IMR-90 (cell line): ENCODE measurements around the gene FCN1. TPM values are rescaled to one million over a fixed set of nuclear protein-coding genes. Genes with fewer than 3 reads are reported as not detected.

Experiments
- ATAC-seq: fragments of 200-7000 bp; cut with Tn5 transposase; 2 replicates; pipeline ENCODE4 v1.9.1; 2020; ENCODE audit warnings: low read depth, mild to moderate bottlenecking, moderate library complexity
- BruUV-seq: library from RNA; stranded (reverse); fragments of 400-500 nt; replicated peaks from 2 replicates; lab custom pipeline; 2021; lab: Mats Ljungman, UMichigan
- CTCF ChIA-PET: fragments of 300-600 bp; formaldehyde crosslinking; extraction: SDS; loops from one replicate; lab custom pipeline; 2021; ENCODE audit warnings: antibody characterized with exemption; lab: Yijun Ruan, JAX
- POLR2A ChIA-PET: fragments of 300-600 bp; sonication (Branson Sonifier 250); formaldehyde crosslinking; loops from one replicate; lab custom pipeline; 2022; ENCODE audit warnings: antibody characterized with exemption; ENCODE audit not compliant: unreplicated experiment; lab: Charles Lee
- DNase-seq: peaks from one replicate; pipeline ENCODE4 v3.0.0; 2013
- H2AFZ ChIP-seq: replicated peaks from 2 replicates; pipeline ENCODE3; 2013; ENCODE audit warnings: low read length, mild to moderate bottlenecking; ENCODE audit not compliant: poor library complexity
- H2AK5ac ChIP-seq: 2 replicates; pipeline ENCODE4 v1.6.1; 2013; ENCODE audit warnings: low read depth, low read length, inconsistent platforms
- H2AK9ac ChIP-seq: replicated peaks from 2 replicates; pipeline ENCODE3; 2013; ENCODE audit warnings: mild to moderate bottlenecking, low read depth, low read length, moderate library complexity; ENCODE audit not compliant: poor library complexity
- H2BK120ac ChIP-seq: 2 replicates; pipeline ENCODE4 v1.6.1; 2013; ENCODE audit warnings: low read depth, low read length, inconsistent platforms
- H2BK15ac ChIP-seq: 3 replicates; pipeline ENCODE4 v1.6.1; 2013; ENCODE audit warnings: low read depth, low read length, inconsistent platforms
- H2BK20ac ChIP-seq: 2 replicates; pipeline ENCODE4 v1.6.1; 2013; ENCODE audit warnings: low read depth, mild to moderate bottlenecking, inconsistent platforms, low read length, moderate library complexity
- H2BK5ac ChIP-seq: 2 replicates; pipeline ENCODE4 v1.6.1; 2013; ENCODE audit warnings: mild to moderate bottlenecking, low read depth, low read length, inconsistent platforms; ENCODE audit not compliant: poor library complexity, severe bottlenecking
- H3K14ac ChIP-seq: replicated peaks from 2 replicates; pipeline ENCODE4 v1.6.1; 2013; ENCODE audit warnings: low read depth, low read length, inconsistent platforms
- H3K18ac ChIP-seq: 2 replicates; pipeline ENCODE4 v1.6.1; 2013; ENCODE audit warnings: low read depth, low read length, control low read depth
- H3K23ac ChIP-seq: 2 replicates; pipeline ENCODE4 v1.6.1; 2013; ENCODE audit warnings: low read depth, low read length, inconsistent platforms
- H3K27ac ChIP-seq: 2 replicates; pipeline ENCODE4 v1.5.1; 2013; ENCODE audit warnings: mild to moderate bottlenecking, control low read depth, low read length; ENCODE audit not compliant: insufficient read depth
- H3K27me3 ChIP-seq: 2 replicates; pipeline ENCODE4 v1.6.1; 2013; ENCODE audit warnings: low read length; ENCODE audit not compliant: control insufficient read depth, insufficient read depth
- H3K36me3 ChIP-seq: 2 replicates; pipeline ENCODE4 v1.6.1; 2013; ENCODE audit warnings: low read length, mixed read lengths; ENCODE audit not compliant: control insufficient read depth, insufficient read depth
- H3K4ac ChIP-seq: 2 replicates; pipeline ENCODE4 v1.6.1; 2013; ENCODE audit warnings: low read depth, low read length, inconsistent platforms
- H3K4me1 ChIP-seq: 2 replicates; pipeline ENCODE4 v1.6.1; 2013; ENCODE audit warnings: low read length, mixed read lengths; ENCODE audit not compliant: control insufficient read depth, insufficient read depth
- H3K4me2 ChIP-seq: 2 replicates; pipeline ENCODE4 v1.6.1; 2013; ENCODE audit warnings: low read depth, mild to moderate bottlenecking, control low read depth, low read length, moderate library complexity
- H3K4me3 ChIP-seq: 2 replicates; pipeline ENCODE4 v1.5.1; 2013; ENCODE audit warnings: low read depth, mild to moderate bottlenecking, control low read depth, low read length, moderate library complexity; ENCODE audit not compliant: insufficient read depth
- H3K56ac ChIP-seq: 2 replicates; pipeline ENCODE4 v1.6.1; 2013; ENCODE audit warnings: low read length, inconsistent platforms; ENCODE audit not compliant: insufficient read depth; ENCODE audit errors: extremely low read depth
- H3K79me1 ChIP-seq, 2 experiments: 2 replicates each; pipeline ENCODE4 v1.6.1; 2013; ENCODE audit warnings: low read length in 2 of 2, inconsistent platforms in 1 of 2, low read depth in 1 of 2
- H3K9ac ChIP-seq: 2 replicates; pipeline ENCODE4 v1.6.1; 2013; ENCODE audit warnings: low read depth, low read length, control low read depth
- H3K9me1 ChIP-seq: 2 replicates; pipeline ENCODE4 v1.6.1; 2013; ENCODE audit warnings: low read length, inconsistent platforms; ENCODE audit not compliant: insufficient read depth
- H3K9me3 ChIP-seq: 2 replicates; pipeline ENCODE4 v1.6.1; 2013; ENCODE audit warnings: low read length; ENCODE audit not compliant: control insufficient read depth, insufficient read depth
- H4K20me1 ChIP-seq: 2 replicates; pipeline ENCODE4 v1.6.1; 2013; ENCODE audit warnings: low read length, inconsistent platforms; ENCODE audit not compliant: insufficient read depth
- H4K5ac ChIP-seq: 2 replicates; pipeline ENCODE4 v1.6.1; 2013; ENCODE audit warnings: mild to moderate bottlenecking, low read depth, low read length, control low read depth
- H4K8ac ChIP-seq, 2 experiments: 2 replicates each; pipeline ENCODE4 v1.6.1; 2013; ENCODE audit warnings: low read depth in 2 of 2, low read length in 2 of 2, control low read depth in 1 of 2, inconsistent platforms in 1 of 2
- H4K91ac ChIP-seq: 2 replicates; pipeline ENCODE4 v1.6.1; 2013; ENCODE audit warnings: low read depth, low read length, inconsistent platforms; ENCODE audit not compliant: insufficient read depth
- CEBPB ChIP-seq: IDR thresholded peaks from 2 replicates; pipeline ENCODE4 v1.6.1; 2012; ENCODE audit warnings: low read depth, low read length, improper control_type of control experiment
- ELK1 ChIP-seq: fragments of 150-350 bp; IDR thresholded peaks from 2 replicates; pipeline ENCODE4 v1.6.1; 2016; ENCODE audit warnings: low read depth, mild to moderate bottlenecking, low read length, moderate library complexity, borderline replicate concordance
- MAZ ChIP-seq: IDR thresholded peaks from 2 replicates; pipeline ENCODE4 v1.6.1; 2012; ENCODE audit warnings: low read depth, mild to moderate bottlenecking, low read length, improper control_type of control experiment, moderate library complexity, borderline replicate concordance
- MXI1 ChIP-seq: IDR thresholded peaks from 2 replicates; pipeline ENCODE4 v1.6.1; 2012; ENCODE audit warnings: low read depth, mild to moderate bottlenecking, low read length, moderate library complexity, borderline replicate concordance
- RAD21 ChIP-seq: IDR thresholded peaks from 2 replicates; pipeline ENCODE4 v1.6.1; 2012; ENCODE audit warnings: low read length, improper control_type of control experiment
- RFX5 ChIP-seq: IDR thresholded peaks from 2 replicates; pipeline ENCODE4 v1.8.0; 2012; ENCODE audit warnings: low read depth, mild to moderate bottlenecking, low read length, moderate library complexity
- SMC3 ChIP-seq: fragments of 150-350 bp; IDR thresholded peaks from 2 replicates; pipeline ENCODE4 v1.6.1; 2016; ENCODE audit warnings: low read depth, mild to moderate bottlenecking, antibody characterized with exemption, low read length, moderate library complexity
- WGBS, 2 experiments: methylation state at CpG; one replicate each; pipeline versions ENCODE4 v1.1.5 to v1.1.7; 2013; ENCODE audit warnings: missing lambda C conversion rate in 2 of 2; ENCODE audit not compliant: insufficient read length in 1 of 2; ENCODE audit errors: extremely low coverage in 2 of 2; 5-methylcytosine and 5-hydroxymethylcytosine counted together
- dilution Hi-C: fragments of 300-500 bp; cut with HindIII; formaldehyde crosslinking; loops from one replicate; pipeline ENCODE4 v1.14.3; 2018; ENCODE audit warnings: low sequenced_read_pairs; ENCODE audit not compliant: unreplicated experiment
- in situ Hi-C: fragments of 300-500 bp; cut with MboI; formaldehyde crosslinking; loops from 3 replicates; pipeline ENCODE4 v1.14.3; 2019; ENCODE audit warnings: low sequenced_read_pairs, inconsistent platforms, mixed read lengths
- intact Hi-C: fragments of 100-400 bp; cut with micrococcal nuclease; formaldehyde crosslinking; loops from 2 replicates; pipeline ENCODE4 v1.10.0; 2022
- polyA plus RNA-seq, 3 experiments: library from polyadenylated mRNA; depleted of rRNA; stranded (reverse); fragments of >200 nt; gene quantifications; 2 replicates each; pipeline ENCODE4 v1.2.3, GENCODE V29; 2012; ENCODE audit warnings: low replicate concordance in 1 of 3
- total RNA-seq: library from RNA; depleted of rRNA; stranded (reverse); fragments of >200 nt; gene quantifications from 2 replicates; pipeline ENCODE4 v1.2.3, GENCODE V29; 2012
- TF ChIP-seq, protein P1 (sequence below): fragments of 150-350 bp; IDR thresholded peaks from 2 replicates; pipeline ENCODE4 v1.6.1; 2017; ENCODE audit warnings: mild to moderate bottlenecking, antibody characterized with exemption, low read length, low read depth

Gene FCN1
- total and polyA plus RNA-seq, 2 of the 4 experiments (the other 2 are of a cell fraction): not detected

- no CpG with 5 or more reads among the region's 15 CpGs for WGBS, 2 experiments
- intact Hi-C loops: no loop called here
Observed at GRCh38 chr9:134928436-134929192, 10.9 kb upstream of the FCN1 start.

More at GRCh38 chr9:134928436-134929192, 10.9 kb upstream of the FCN1 start:
- CTCF ChIA-PET: no interaction called here
- Histone ChIP-seq H3K4ac (no peak overlapping the region), H3K4me3 (no peak overlapping the region), H4K5ac (no peak overlapping the region), H4K91ac (no peak overlapping the region), H2AK5ac (no peak overlapping the region), H3K9ac (no peak overlapping the region), H3K9me3 (no peaks in the 10 kb centered on the region), H3K18ac (no peak overlapping the region), H3K36me3 (no peaks in the 10 kb centered on the region), H4K8ac (no peak overlapping the region), H4K20me1 (no peaks in the 10 kb centered on the region), H3K27me3 (peaks cover 23% of the 10 kb centered on the region; the same call in 1 of the 2 replicates), H3K23ac (no peak overlapping the region), H3K4me1 (no peaks in the 10 kb centered on the region), H3K27ac (no peak overlapping the region), H3K56ac (no peak overlapping the region), H3K4me2 (no peak overlapping the region), H2BK20ac (no peak overlapping the region), H3K79me1 (no peaks in the 10 kb centered on the region), H2BK15ac (no peak overlapping the region), H3K14ac (no peak overlapping the region), H2AFZ (no peak overlapping the region), H2BK120ac (no peak overlapping the region), H2BK5ac (no peak overlapping the region), H3K9me1 (no peaks in the 10 kb centered on the region), H2AK9ac (no peak overlapping the region)
- TF ChIP-seq ELK1: no peak
- no peak for TF ChIP-seq MAZ
- TF ChIP-seq, protein P1, sequence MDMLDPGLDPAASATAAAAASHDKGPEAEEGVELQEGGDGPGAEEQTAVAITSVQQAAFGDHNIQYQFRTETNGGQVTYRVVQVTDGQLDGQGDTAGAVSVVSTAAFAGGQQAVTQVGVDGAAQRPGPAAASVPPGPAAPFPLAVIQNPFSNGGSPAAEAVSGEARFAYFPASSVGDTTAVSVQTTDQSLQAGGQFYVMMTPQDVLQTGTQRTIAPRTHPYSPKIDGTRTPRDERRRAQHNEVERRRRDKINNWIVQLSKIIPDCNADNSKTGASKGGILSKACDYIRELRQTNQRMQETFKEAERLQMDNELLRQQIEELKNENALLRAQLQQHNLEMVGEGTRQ: no peak
- TF ChIP-seq RFX5: no peak
- TF ChIP-seq SMC3: no peak
- no peak for TF ChIP-seq MXI1
- TF ChIP-seq RAD21: no peak
- no peak for TF ChIP-seq CEBPB
- dilution Hi-C loops (no loop called here), in situ Hi-C loops (no loop called here)
- no peak for ATAC-seq
- DNase-seq: no peak
- POLR2A ChIA-PET: no interaction called here
- no TSS peak for BruUV-seq
